HG03159 (cell line): ENCODE results near the gene RBMS1.
A peak's percentile ranks its signal among the peaks of the same experiment; 100 is the strongest.

ENCODE experiments used
- ATAC-seq: cut with Tn5 transposase; IDR thresholded peaks from one replicate; pipeline ENCODE4 v1.9.1; 2021; ENCODE audit warnings: mild to moderate bottlenecking, moderate library complexity; ENCODE audit not compliant: unreplicated experiment

Gene RBMS1

GRCh38 chr2:160338901-160339685 lies 154.5 kb downstream of the RBMS1 start:
- no peak for ATAC-seq

GRCh38 chr2:160337728-160338127 lies 155.9 kb downstream of the RBMS1 start:
- ATAC-seq: no peak

- ATAC-seq: no peak
These were observed 157.0 kb downstream of the RBMS1 start for GRCh38 chr2:160336635-160337034.

- ATAC-seq: no peak
These were observed 157.5 kb downstream of the RBMS1 start for GRCh38 chr2:160336105-160336504.

- no peak for ATAC-seq
These were observed 158.2 kb downstream of the RBMS1 start for GRCh38 chr2:160335441-160335840.

- no peak for ATAC-seq
These were observed 159.4 kb downstream of the RBMS1 start for GRCh38 chr2:160334028-160334741.

GRCh38 chr2:160333324-160334027 lies 160.1 kb downstream of the RBMS1 start:
- ATAC-seq: no peak

GRCh38 chr2:160332318-160332717 lies 161.3 kb downstream of the RBMS1 start:
- ATAC-seq: no peak

GRCh38 chr2:160331258-160332025 lies 162.2 kb downstream of the RBMS1 start:
- no peak for ATAC-seq

GRCh38 chr2:160328811-160329527 lies 164.6 kb downstream of the RBMS1 start:
- ATAC-seq: no peak

- ATAC-seq: no peak
These were observed 166.8 kb downstream of the RBMS1 start for GRCh38 chr2:160326786-160327185.

- ATAC-seq: no peak
These were observed 168.2 kb downstream of the RBMS1 start for GRCh38 chr2:160325418-160325817.

GRCh38 chr2:160324917-160325316 lies 168.7 kb downstream of the RBMS1 start:
- no peak for ATAC-seq

- ATAC-seq: peak; percentile 66
These were observed 169.3 kb downstream of the RBMS1 start for GRCh38 chr2:160324161-160324800.

- ATAC-seq: peak; percentile 49
These were observed 171.3 kb downstream of the RBMS1 start for GRCh38 chr2:160322320-160322719.

GRCh38 chr2:160321006-160321405 lies 172.6 kb downstream of the RBMS1 start:
- no peak for ATAC-seq

- no peak for ATAC-seq
These were observed 173.9 kb downstream of the RBMS1 start for GRCh38 chr2:160319700-160320099.

GRCh38 chr2:160318218-160318617 lies 175.4 kb downstream of the RBMS1 start:
- no peak for ATAC-seq

GRCh38 chr2:160317181-160318099 lies 176.2 kb downstream of the RBMS1 start:
- ATAC-seq: no peak
